HepG2 (cell line): ENCODE measurements around the gene CASKIN1. TPM values are rescaled to one million over a fixed set of nuclear protein-coding genes. Genes with fewer than 3 reads are reported as not detected.

Experiments used
- ATAC-seq: fragments of 200-7000 bp; cut with Tn5 transposase; 3 replicates; pipeline ENCODE4 v1.9.1; 2020; ENCODE audit warnings: mild to moderate bottlenecking, moderate library complexity
- BruUV-seq: library from RNA; stranded (reverse); fragments of 400-500 nt; replicated peaks from 2 replicates; lab custom pipeline; 2021; lab: Mats Ljungman, UMichigan
- CTCF ChIA-PET: fragments of 300-600 bp; formaldehyde crosslinking; extraction: SDS; loops from one replicate; lab custom pipeline; 2021; ENCODE audit warnings: low total read pairs, inconsistent platforms, low intra/inter-chr PET ratio; lab: Yijun Ruan, JAX
- POLR2A ChIA-PET: fragments of 350-600 bp; sonication (Branson Sonifier 250); formaldehyde crosslinking; loops from one replicate; lab custom pipeline; 2020; ENCODE audit warnings: antibody characterized with exemption, inconsistent platforms; lab: Yijun Ruan, JAX
- DNase-seq: peaks from one replicate; pipeline ENCODE4 v3.0.0-alpha.2; 2015; ENCODE audit warnings: low spot score
- FAIRE-seq: peaks from 3 replicates; lab custom pipeline; 2011; peaks lifted over from hg19 to GRCh38; lab: Jason Lieb, UNC
- H2AFZ ChIP-seq: one replicate; pipeline ENCODE4 v1.6.1; 2011; ENCODE audit warnings: low read length, inconsistent platforms
- H3K27ac ChIP-seq: fragments of 300-600 bp; 3 replicates; pipeline ENCODE4 v1.8.0; 2011; ENCODE audit warnings: mixed run types, mild to moderate bottlenecking, mixed read lengths, low read length, inconsistent platforms; ENCODE audit not compliant: insufficient read depth; ENCODE audit errors: extremely low read length
- H3K27me3 ChIP-seq, 2 experiments: fragments of 200-600 bp in 1 of 2; 2 replicates in 1 of 2; 3 replicates in 1 of 2; pipeline versions ENCODE4 v1.6.0 to v1.8.0; 2011; ENCODE audit warnings: low read length in 2 of 2, mild to moderate bottlenecking in 2 of 2, moderate library complexity in 2 of 2, inconsistent platforms in 1 of 2; ENCODE audit not compliant: insufficient read depth in 2 of 2, control insufficient read depth in 1 of 2
- H3K36me3 ChIP-seq, 2 experiments: fragments of 200-600 bp in 1 of 2; replicated peaks in 1 of 2; 2 replicates in 1 of 2; 3 replicates in 1 of 2; pipeline versions ENCODE4 v1.5.1 to v1.8.0; 2011; ENCODE audit warnings: low read length in 2 of 2, inconsistent platforms in 1 of 2; ENCODE audit not compliant: insufficient read depth in 2 of 2, control insufficient read depth in 1 of 2
- H3K4me1 ChIP-seq: 2 replicates; pipeline ENCODE4 v1.5.1; 2012; ENCODE audit warnings: low read length, inconsistent platforms; ENCODE audit not compliant: insufficient read depth
- H3K4me2 ChIP-seq: 2 replicates; pipeline ENCODE4 v1.6.0; 2011; ENCODE audit warnings: low read depth, low read length, inconsistent platforms
- H3K4me3 ChIP-seq, 3 experiments: fragments of 200-600 bp in 1 of 3; sonication (generic), shearing (Covaris generic) in 1 of 3; replicated peaks in 1 of 3; 2 replicates each; pipeline ENCODE4 v1.5.1; 2011 to 2016; ENCODE audit warnings: low read length in 3 of 3, inconsistent platforms in 2 of 3, low read depth in 2 of 3, mild to moderate bottlenecking in 2 of 3, control low read depth in 1 of 3, mixed read lengths in 1 of 3; ENCODE audit not compliant: insufficient read depth in 1 of 3
- H3K79me2 ChIP-seq: one replicate; pipeline ENCODE4 v1.6.1; 2011; ENCODE audit warnings: low read length, inconsistent platforms; ENCODE audit not compliant: insufficient read depth
- H3K9ac ChIP-seq: 2 replicates; pipeline ENCODE4 v1.6.0; 2011; ENCODE audit warnings: mild to moderate bottlenecking, low read depth, low read length, inconsistent platforms; ENCODE audit not compliant: insufficient read depth
- H3K9me3 ChIP-seq: 2 replicates; pipeline ENCODE4 v1.5.1; 2012; ENCODE audit warnings: mild to moderate bottlenecking, low read length
- H4K20me1 ChIP-seq: 2 replicates; pipeline ENCODE4 v1.6.0; 2011; ENCODE audit warnings: inconsistent platforms, mild to moderate bottlenecking, low read length, moderate library complexity; ENCODE audit not compliant: insufficient read depth
- CEBPG ChIP-seq: IDR thresholded peaks from 2 replicates; pipeline ENCODE4 v1.6.1; 2016
- HES4 ChIP-seq: sonication (generic); formaldehyde crosslinking; IDR thresholded peaks from 2 replicates; pipeline ENCODE4 v1.9.0; 2021; ENCODE audit warnings: mild to moderate bottlenecking, missing genetic modification reagents, borderline replicate concordance
- HNF4A ChIP-seq: sonication (generic); formaldehyde crosslinking; IDR thresholded peaks from 2 replicates; pipeline ENCODE4 v1.4.0; 2020; ENCODE audit warnings: missing genetic modification reagents
- HNRNPK ChIP-seq: fragments of 200-400 bp; formaldehyde crosslinking; IDR thresholded peaks from 2 replicates; pipeline ENCODE4 v1.6.1; 2018; ENCODE audit warnings: low read length, low read depth, moderate library complexity, mild to moderate bottlenecking; ENCODE audit not compliant: poor library complexity, severe bottlenecking
- HNRNPLL ChIP-seq: fragments of 200-400 bp; formaldehyde crosslinking; IDR thresholded peaks from 2 replicates; pipeline ENCODE4 v1.6.1; 2017; ENCODE audit warnings: mild to moderate bottlenecking, low read depth, low read length; ENCODE audit not compliant: poor library complexity, severe bottlenecking
- HOXA3 ChIP-seq: sonication (generic); formaldehyde crosslinking; IDR thresholded peaks from 2 replicates; pipeline ENCODE4 v1.5.0; 2020; ENCODE audit warnings: missing genetic modification reagents
- MAF1 ChIP-seq: sonication (generic); formaldehyde crosslinking; IDR thresholded peaks from 2 replicates; pipeline ENCODE4 v1.5.0; 2020; ENCODE audit warnings: missing genetic modification reagents, borderline replicate concordance
- PAWR ChIP-seq: sonication (generic); formaldehyde crosslinking; IDR thresholded peaks from 2 replicates; pipeline ENCODE4 v1.4.0; 2020; ENCODE audit warnings: missing genetic modification reagents, mild to moderate bottlenecking, borderline replicate concordance
- RBFOX2 ChIP-seq: fragments of 200-400 bp; formaldehyde crosslinking; IDR thresholded peaks from 2 replicates; pipeline ENCODE4 v1.6.1; 2017; ENCODE audit warnings: low read depth, mild to moderate bottlenecking, low read length
- SAFB2 ChIP-seq: sonication (generic); formaldehyde crosslinking; IDR thresholded peaks from 2 replicates; pipeline ENCODE4 v1.5.1; 2020; ENCODE audit warnings: missing genetic modification reagents, low read depth, mild to moderate bottlenecking, borderline replicate concordance
- SAP130 ChIP-seq: IDR thresholded peaks from 2 replicates; pipeline ENCODE4 v1.6.1; 2016; ENCODE audit warnings: low read depth
- ZNF7 ChIP-seq: IDR thresholded peaks from 2 replicates; pipeline ENCODE4 v1.6.1; 2016; ENCODE audit warnings: missing biosample characterization, missing genetic modification reagents
- ZNF768 ChIP-seq: sonication (generic); formaldehyde crosslinking; IDR thresholded peaks from 2 replicates; pipeline ENCODE4 v1.4.0; 2020; ENCODE audit warnings: missing genetic modification reagents
- WGBS: methylation state at CpG from one replicate; pipeline ENCODE4 v1.1.6; 2017; ENCODE audit warnings: low lambda C conversion rate; 5-methylcytosine and 5-hydroxymethylcytosine counted together
- in situ Hi-C: cut with HindIII; loops from 2 replicates; pipeline ENCODE4 v1.10.0; 2017; ENCODE audit warnings: low pct_unique_long_range_greater_than_20kb; ENCODE audit not compliant: extremely low pct_ligation_motif_present
- intact Hi-C: fragments of 100-400 bp; cut with micrococcal nuclease; formaldehyde crosslinking; loops from one replicate; pipeline ENCODE4 v1.10.0; 2022; ENCODE audit not compliant: unreplicated experiment
- polyA plus RNA-seq, 8 experiments: library from polyadenylated mRNA; depleted of rRNA in 3 of 8; stranded (reverse) in 7 of 8; unstranded in 1 of 8; fragments of >200 nt; fragmentation: Illumina TruSeq in 4 of 8; extraction: Trizol in 4 of 8; gene quantifications; 2 replicates each; pipeline versions ENCODE4 v1.2.1 to v1.2.3, GENCODE V29; 2011 to 2016; ENCODE audit warnings: low read depth in 4 of 8, missing spikeins in 1 of 8, mixed read lengths in 1 of 8; ENCODE audit not compliant: insufficient read depth in 1 of 8
- total RNA-seq, 5 experiments: library from RNA; depleted of rRNA; stranded (reverse); fragments of >200 nt; fragmentation: Illumina TruSeq; extraction: Trizol; gene quantifications; 2 replicates each; pipeline ENCODE4 v1.2.3, GENCODE V29; 2016; ENCODE audit warnings: low read depth in 1 of 5
- TF ChIP-seq, protein P1 (sequence below): sonication (generic); IDR thresholded peaks from 2 replicates; pipeline ENCODE4 v1.6.1; 2016; ENCODE audit warnings: low read depth, borderline replicate concordance
- TF ChIP-seq, protein P2 (sequence below): sonication (generic); formaldehyde crosslinking; IDR thresholded peaks from 2 replicates; pipeline ENCODE4 v1.8.1; 2023; ENCODE audit warnings: mild to moderate bottlenecking, missing genetic modification reagents, borderline replicate concordance

CASKIN1 gene
- total and polyA plus RNA-seq, 2 of the 13 experiments (the other 11 are each of a cell fraction or from before 2014, with no cell fraction given), result 1.2 to 2.2 TPM

DNA sequence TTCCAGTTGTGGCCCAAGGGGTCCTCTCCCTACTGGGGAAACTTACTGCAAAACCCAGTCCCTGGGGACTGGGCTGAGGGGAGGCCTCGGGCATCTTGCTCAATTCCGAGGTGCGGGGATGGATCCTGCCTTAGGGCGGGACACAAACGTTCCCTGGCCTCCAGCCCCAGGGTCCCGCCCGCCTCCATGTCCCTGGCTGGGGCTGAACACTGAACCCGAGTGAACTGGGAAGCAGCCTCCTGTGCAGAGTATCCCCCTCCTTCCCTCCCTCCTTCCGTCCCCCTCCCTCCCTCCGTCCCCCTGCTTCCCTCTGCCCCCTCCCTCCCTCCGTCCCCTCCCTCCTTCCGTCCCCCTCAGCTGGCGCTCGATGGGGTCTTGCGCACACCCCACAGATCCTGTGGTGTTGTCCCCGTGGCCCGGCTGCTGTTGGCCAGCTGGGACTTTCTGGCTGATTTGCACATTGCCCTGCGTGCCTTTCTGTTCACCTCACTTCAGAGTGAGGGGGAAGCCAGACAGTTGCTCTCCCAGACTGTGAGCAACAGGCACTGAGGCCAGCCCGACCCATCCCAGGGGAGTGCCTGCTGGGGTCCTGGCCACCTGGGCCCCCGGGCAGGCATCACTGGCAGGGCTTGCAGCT lies 35.4 kb downstream of the CASKIN1 start (continued):
- TF ChIP-seq HES4 (CRISPR knock-in tag) (no peak), SAP130 (CRISPR knock-in tag) (peak; percentile 42), ZNF768 (CRISPR knock-in tag) (peak; percentile 77), HNRNPK (peak; percentile 80), HOXA3 (CRISPR knock-in tag) (peak; percentile 51), PAWR (no peak), MAF1 (CRISPR knock-in tag) (no peak), CEBPG (CRISPR knock-in tag) (0 out of 2 replicates have a peak, but pooled peaks have one; percentile 23), ZNF7 (CRISPR knock-in tag) (no peak), HNRNPLL (peak; percentile 41), HNF4A (CRISPR knock-in tag) (0 out of 2 replicates have a peak, but pooled peaks have one; percentile 9), SAFB2 (CRISPR knock-in tag) (no peak)
- TF ChIP-seq, protein P1, sequence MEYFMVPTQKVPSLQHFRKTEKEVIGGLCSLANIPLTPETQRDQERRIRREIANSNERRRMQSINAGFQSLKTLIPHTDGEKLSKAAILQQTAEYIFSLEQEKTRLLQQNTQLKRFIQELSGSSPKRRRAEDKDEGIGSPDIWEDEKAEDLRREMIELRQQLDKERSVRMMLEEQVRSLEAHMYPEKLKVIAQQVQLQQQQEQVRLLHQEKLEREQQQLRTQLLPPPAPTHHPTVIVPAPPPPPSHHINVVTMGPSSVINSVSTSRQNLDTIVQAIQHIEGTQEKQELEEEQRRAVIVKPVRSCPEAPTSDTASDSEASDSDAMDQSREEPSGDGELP, result peak; percentile 35; the same call in 1 of the 2 replicates

DNA sequence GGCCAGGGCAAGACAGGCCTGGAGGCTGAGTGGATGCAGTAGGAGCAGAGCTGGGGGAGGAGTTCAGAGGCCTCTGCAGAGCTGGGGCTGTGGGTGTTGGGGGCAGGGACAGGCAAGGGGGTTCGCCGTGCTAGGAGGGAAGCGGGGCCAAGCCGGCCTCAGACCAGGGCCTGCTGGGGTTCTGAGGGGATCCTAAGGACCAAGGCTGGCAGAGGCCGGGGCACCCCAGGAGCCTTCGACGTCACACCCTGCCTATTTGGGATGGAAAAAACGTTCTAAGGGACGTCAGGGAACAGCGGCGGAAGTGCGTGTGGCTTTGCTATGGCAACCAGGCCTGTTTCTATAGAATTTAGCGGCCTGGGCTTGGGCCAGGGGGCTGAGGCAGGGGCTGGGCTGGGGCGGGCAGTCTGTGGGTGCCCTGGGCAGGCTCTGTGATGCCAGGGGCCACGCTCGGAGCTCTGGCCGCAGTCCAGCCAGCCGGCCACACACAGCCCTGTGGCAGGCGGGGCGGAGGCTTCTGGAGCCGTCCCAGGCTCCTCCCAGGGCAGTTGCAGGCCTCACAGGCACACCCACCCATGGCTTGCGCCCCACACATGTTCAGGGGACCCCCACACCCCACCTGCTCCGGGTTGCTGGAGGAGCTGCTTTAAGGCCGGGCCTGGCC lies 37.1 kb downstream of the CASKIN1 start:
- ChIA-PET POLR2A (no interaction called here), CTCF (no interaction called here)
- Histone ChIP-seq H3K79me2 (peaks cover 68% of the 10 kb centered on the region), H3K27me3 (no peaks in the 10 kb centered on the region; a peak in 1 of 5 replicates), H3K4me2 (0 out of 2 replicates have a peak overlapping the region, but pooled peaks have one; percentile 95), H4K20me1 (peaks cover 45% of the 10 kb centered on the region), H3K9ac (no peak overlapping the region), H3K27ac (no peak overlapping the region), H3K4me3 (no peak overlapping the region), H3K4me1 (peaks cover 76% of the 10 kb centered on the region), H3K9me3 (no peaks in the 10 kb centered on the region), H2AFZ (no peak overlapping the region), H3K36me3 (no peaks in the 10 kb centered on the region; a peak in 2 of 5 replicates)
- in situ Hi-C loops (no loop called here), intact Hi-C loops (no loop called here)
- no peak for FAIRE-seq
- no peak for ATAC-seq
- 0 out of 2 replicates have a peak, but pooled peaks have one; percentile 30 for TF ChIP-seq RBFOX2
- TF ChIP-seq, protein P2, sequence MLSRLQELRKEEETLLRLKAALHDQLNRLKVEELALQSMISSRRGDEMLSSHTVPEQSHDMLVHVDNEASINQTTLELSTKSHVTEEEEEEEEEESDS, result no peak
- DNase-seq, result no peak
- BruUV-seq, result no TSS peak
- 94% methylated on average over 12 of the region's 24 CpGs for WGBS
